Tibial artery (tissue), 4 donors: Measurements from ENCODE around the gene EMC8.
"Not testable (repeated sequence)": the region's sequence is repeated elsewhere in the genome, so short reads cannot be mapped to it uniquely, and the experiment has no call there.

Experiments
- DNase-seq, 2 donors: peaks; one replicate each; pipeline ENCODE4 v3.0.0-alpha.2; 2019
- H3K27ac ChIP-seq, 2 donors: fragments of 200-600 bp; sonication (generic) in 1 of 2; 1 replicate in 1 of 2; 2 replicates in 1 of 2; pipeline ENCODE4 v1.5.1; 2018 to 2019; ENCODE audit warnings: mild to moderate bottlenecking in 1 of 2
- H3K27me3 ChIP-seq, 2 donors: fragments of 200-600 bp; sonication (generic) in 1 of 2; one replicate each; pipeline versions ENCODE4 v1.5.1 to v1.6.0; 2016 to 2019
- H3K36me3 ChIP-seq, 3 donors: fragments of 200-600 bp; sonication (generic) in 2 of 3; one replicate each; pipeline ENCODE4 v1.5.1; 2016 to 2019; ENCODE audit warnings: mild to moderate bottlenecking in 2 of 3
- H3K4me1 ChIP-seq, 4 donors: fragments of 200-600 bp; sonication (generic) in 2 of 4; 1 replicate in 3 of 4; 2 replicates in 1 of 4; pipeline ENCODE4 v1.5.1; 2016 to 2019
- H3K4me3 ChIP-seq, 2 donors: fragments of 200-600 bp; sonication (generic) in 1 of 2; 1 replicate in 1 of 2; 2 replicates in 1 of 2; pipeline ENCODE4 v1.5.1; 2018 to 2019; ENCODE audit warnings: mild to moderate bottlenecking in 2 of 2
- H3K9me3 ChIP-seq, 3 donors: fragments of 200-600 bp; sonication (generic) in 1 of 3; one replicate each; pipeline ENCODE4 v1.5.1; 2016 to 2019
- intact Hi-C: fragments of 100-400 bp; cut with DNase I; formaldehyde crosslinking; loops from one replicate; pipeline ENCODE4 v1.15.0; 2023; ENCODE audit warnings: low total_unique reads
- TF ChIP-seq, protein P1 (sequence below), 2 experiments: fragments of 200-600 bp in 1 of 2; fragments of 450-650 bp in 1 of 2; IDR thresholded peaks; one replicate each; pipeline ENCODE4 v1.5.1; 2017 to 2019; ENCODE audit warnings: antibody characterized with exemption in 2 of 2, mild to moderate bottlenecking in 1 of 2, moderate library complexity in 1 of 2

The EMC8 gene

DNA sequence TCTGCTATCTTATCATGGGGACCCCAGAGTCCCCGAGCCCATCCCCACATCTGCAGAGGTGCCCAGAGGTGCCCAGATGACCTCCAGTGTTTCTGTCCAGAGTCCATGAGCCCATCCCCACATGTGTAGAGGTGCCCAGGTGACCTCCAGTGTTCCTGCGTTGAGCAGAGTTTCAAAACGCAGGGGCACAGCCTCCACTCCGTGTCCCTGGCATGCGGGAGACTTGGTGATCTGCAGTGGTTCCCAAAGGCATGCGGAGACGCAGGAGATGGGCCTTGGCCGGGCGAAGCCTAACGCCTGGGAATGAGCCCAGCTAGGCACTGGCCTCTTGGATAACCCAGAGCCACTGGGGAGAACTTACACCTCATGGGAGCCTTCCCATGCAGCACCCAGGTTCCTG is 41.5 kb upstream of the EMC8 start:
- intact Hi-C loops = no loop called here
- no peaks in the 10 kb centered on the region for H3K36me3 ChIP-seq
- peaks cover 0 to 57% of the 10 kb centered on the region in 2 donors for H3K27me3 ChIP-seq
- no peak overlapping the region for H3K27ac ChIP-seq
- H3K9me3 ChIP-seq = no peaks in the 10 kb centered on the region
- no peak for DNase-seq
- TF ChIP-seq, protein P1, sequence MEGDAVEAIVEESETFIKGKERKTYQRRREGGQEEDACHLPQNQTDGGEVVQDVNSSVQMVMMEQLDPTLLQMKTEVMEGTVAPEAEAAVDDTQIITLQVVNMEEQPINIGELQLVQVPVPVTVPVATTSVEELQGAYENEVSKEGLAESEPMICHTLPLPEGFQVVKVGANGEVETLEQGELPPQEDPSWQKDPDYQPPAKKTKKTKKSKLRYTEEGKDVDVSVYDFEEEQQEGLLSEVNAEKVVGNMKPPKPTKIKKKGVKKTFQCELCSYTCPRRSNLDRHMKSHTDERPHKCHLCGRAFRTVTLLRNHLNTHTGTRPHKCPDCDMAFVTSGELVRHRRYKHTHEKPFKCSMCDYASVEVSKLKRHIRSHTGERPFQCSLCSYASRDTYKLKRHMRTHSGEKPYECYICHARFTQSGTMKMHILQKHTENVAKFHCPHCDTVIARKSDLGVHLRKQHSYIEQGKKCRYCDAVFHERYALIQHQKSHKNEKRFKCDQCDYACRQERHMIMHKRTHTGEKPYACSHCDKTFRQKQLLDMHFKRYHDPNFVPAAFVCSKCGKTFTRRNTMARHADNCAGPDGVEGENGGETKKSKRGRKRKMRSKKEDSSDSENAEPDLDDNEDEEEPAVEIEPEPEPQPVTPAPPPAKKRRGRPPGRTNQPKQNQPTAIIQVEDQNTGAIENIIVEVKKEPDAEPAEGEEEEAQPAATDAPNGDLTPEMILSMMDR (IDR thresholded peaks at IDR 0.05) = no peak
- no peaks in the 10 kb centered on the region for H3K4me1 ChIP-seq
- H3K4me3 ChIP-seq = no peak overlapping the region

DNA sequence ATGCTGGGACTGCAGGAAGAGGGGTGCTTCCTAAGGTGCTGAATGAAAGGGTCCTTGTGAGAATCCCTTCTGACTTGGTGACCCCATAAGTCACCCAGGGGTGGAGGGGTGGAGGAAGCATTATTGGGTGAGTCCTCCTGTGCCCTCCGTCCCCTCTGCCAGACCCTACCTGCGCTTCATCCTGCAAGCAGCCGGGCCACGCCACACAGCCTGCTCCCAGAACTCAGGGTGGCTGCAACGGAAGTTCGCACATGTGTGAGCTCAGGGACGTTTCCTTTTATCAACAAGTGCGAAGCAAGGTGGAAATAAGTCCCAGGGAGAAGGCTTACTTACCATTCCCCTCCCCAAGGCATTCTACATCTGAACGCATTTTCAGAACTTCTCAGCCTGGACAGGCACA is 41.1 kb upstream of the EMC8 start:
- Histone ChIP-seq H3K4me3 (no peak overlapping the region), H3K9me3 (no peaks in the 10 kb centered on the region), H3K27ac (no peak overlapping the region), H3K36me3 (no peaks in the 10 kb centered on the region), H3K4me1 (no peaks in the 10 kb centered on the region), H3K27me3 (peaks cover 0 to 60% of the 10 kb centered on the region in 2 donors)
- no peak for DNase-seq
- TF ChIP-seq, protein P1 (IDR thresholded peaks at IDR 0.05) = no peak
- intact Hi-C loops = no loop called here

DNA sequence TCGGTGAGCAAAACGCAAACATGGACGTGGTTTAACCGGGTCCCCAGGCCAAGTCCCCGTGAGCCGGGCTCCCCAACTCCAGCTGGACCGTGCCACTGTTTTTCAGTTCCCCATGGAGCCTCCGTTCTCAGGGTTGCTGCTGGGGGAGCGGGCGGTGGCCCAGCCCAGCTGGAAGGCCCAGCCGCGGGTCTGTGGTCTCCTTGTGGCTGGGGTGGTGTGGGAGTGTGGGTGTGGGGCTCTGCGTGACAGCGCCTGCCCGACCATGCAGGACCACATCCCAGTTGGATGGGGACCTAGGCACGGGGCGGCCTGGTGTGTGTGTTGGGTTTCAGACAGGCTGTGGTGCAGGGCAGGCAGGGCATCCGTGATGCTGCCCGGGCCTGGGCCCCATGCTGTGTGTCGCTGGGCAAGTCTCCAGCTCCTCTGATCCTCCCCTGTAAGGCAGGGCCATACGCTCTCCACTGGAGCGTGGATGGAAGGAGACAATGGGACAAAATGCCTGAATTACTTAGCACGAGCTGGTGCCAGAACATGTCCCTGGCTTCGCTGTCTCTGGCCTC is 40.4 kb upstream of the EMC8 start:
- DNase-seq = no peak
- no peak overlapping the region for H3K27ac ChIP-seq
- intact Hi-C loops = no loop called here
- TF ChIP-seq, protein P1 (IDR thresholded peaks at IDR 0.05) = no peak
- H3K27me3 ChIP-seq = peaks cover 0 to 58% of the 10 kb centered on the region in 2 donors
- no peak overlapping the region for H3K4me3 ChIP-seq
- H3K9me3 ChIP-seq = no peaks in the 10 kb centered on the region
- no peaks in the 10 kb centered on the region for H3K36me3 ChIP-seq
- no peaks in the 10 kb centered on the region for H3K4me1 ChIP-seq

DNA sequence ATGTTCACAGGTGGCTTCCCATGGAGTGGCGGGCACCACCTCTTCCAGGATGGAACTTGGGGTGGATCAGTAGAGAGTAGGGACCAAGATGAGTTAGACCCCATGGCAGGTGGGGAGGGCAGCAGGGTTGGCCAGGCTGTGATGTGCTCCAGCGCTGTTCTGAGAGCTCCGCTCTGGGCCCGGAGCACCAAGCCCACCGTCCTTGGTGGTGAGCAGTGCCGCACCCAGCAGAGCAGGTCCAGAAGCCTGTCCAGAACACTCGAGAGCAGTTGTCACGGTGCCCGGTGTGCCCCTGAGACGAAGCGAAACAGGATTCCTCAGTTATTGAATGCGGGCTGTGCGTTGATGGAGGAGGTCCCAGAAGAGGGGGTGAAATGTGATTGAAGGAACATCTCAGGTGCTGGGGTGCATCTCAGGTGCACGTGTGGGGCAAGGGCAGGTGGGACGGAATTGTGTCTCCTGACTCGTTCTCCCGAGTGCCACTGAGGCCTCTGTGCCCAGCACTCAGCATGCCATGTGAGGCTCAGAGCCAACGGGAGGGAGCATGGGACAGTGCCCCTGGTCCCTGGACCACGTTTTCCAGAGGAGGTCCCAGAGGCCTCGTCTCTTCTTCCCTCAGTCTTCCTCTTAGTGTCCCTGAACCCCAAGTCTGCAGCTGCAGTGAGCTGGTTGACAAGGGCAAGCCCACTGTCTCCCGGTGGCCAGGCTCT is 39.7 kb upstream of the EMC8 start:
- intact Hi-C loops = no loop called here
- no peaks in the 10 kb centered on the region for H3K36me3 ChIP-seq
- H3K27ac ChIP-seq = no peak overlapping the region
- DNase-seq = no peak
- peaks cover 0 to 58% of the 10 kb centered on the region in 2 donors for H3K27me3 ChIP-seq
- no peaks in the 10 kb centered on the region for H3K4me1 ChIP-seq
- no peaks in the 10 kb centered on the region for H3K9me3 ChIP-seq
- TF ChIP-seq, protein P1 (IDR thresholded peaks at IDR 0.05) = no peak
- H3K4me3 ChIP-seq = no peak overlapping the region

DNA sequence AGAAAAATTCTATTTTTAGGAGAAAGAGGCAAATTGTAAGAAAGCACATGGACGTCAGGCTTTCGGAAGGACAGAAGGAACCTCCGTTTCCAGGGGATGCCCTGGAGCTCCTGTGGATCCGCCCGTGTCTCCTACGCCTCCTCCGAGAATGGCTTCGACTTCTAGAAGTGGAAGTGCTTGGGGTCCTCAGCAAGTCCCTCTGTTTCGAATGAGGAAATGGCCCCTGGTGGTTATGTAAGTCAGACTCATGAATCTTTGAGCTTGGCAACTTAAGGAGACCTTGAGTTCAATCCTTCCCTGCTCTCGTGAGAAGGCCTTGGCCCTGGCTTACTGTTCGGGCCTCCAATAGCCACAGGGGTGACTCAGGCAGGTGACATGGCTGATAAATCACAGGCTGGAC is 39.0 kb upstream of the EMC8 start:
- no peaks in the 10 kb centered on the region for H3K4me1 ChIP-seq
- DNase-seq = no peak
- H3K27ac ChIP-seq = no peak overlapping the region
- peaks cover 0 to 52% of the 10 kb centered on the region in 2 donors for H3K27me3 ChIP-seq
- TF ChIP-seq, protein P1 (IDR thresholded peaks at IDR 0.05) = no peak
- intact Hi-C loops = no loop called here
- H3K4me3 ChIP-seq = no peak overlapping the region
- H3K9me3 ChIP-seq = no peaks in the 10 kb centered on the region
- no peaks in the 10 kb centered on the region for H3K36me3 ChIP-seq

DNA sequence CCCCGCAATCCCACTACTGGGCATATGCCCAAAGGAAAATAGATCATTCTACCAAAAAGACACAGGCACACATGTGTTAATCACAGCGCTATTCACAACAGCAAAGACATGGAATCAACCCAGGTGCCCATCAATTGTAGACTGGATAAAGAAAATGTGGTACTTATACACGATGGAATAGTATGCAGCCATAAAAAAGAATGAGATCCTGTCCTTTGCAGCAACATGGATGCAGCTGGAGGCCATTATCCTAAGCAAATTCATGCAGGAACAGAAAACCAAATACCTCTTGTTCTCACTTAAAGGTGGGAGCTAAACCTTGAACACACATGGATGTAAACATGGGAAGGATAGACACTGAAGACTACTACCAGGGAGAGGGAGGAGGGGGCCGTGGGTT is 38.3 kb upstream of the EMC8 start:
- H3K4me3 ChIP-seq, intact Hi-C loops, H3K9me3 ChIP-seq, H3K36me3 ChIP-seq, DNase-seq, H3K4me1 ChIP-seq, H3K27ac ChIP-seq: not testable (repeated sequence)
- peaks cover 0 to 58% of the 10 kb centered on the region in 2 donors for H3K27me3 ChIP-seq
